ENCODE results near the gene CIZ1.

Gene CIZ1

DNA sequence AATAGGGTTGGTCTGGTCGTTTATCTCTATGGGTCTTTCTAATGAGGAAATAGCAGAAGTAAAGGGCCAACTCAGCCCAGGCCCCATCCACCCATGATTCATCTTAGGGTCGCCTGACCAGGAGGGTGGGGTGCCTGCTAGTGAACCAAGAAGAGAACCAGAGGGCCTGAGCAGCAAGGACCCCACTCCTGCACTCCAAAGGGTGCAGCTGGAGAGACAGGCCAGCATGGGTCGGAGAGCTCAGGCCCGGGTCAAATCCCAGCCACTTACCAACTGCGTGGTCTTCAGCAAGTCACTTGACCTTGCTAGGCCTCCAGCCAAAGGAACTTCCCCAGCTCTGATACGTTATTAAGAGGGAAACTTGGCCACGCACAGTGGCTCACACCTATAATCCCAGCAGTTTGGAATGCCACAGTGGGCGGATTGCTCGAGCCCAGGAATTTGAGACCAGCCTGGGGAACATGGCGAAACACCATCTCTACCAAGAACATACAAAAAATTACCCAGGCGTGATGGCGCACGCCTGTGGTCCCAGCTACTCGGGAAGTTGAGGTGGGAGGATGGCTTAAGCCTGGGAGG lies 27.0 kb downstream of the CIZ1 start:
- no peak overlapping the region for H3K4me3 ChIP-seq (ENCODE audit: low read depth, low read length)
- no peak for DNase-seq (ENCODE audit: low read depth)
- TF ChIP-seq, protein P1, sequence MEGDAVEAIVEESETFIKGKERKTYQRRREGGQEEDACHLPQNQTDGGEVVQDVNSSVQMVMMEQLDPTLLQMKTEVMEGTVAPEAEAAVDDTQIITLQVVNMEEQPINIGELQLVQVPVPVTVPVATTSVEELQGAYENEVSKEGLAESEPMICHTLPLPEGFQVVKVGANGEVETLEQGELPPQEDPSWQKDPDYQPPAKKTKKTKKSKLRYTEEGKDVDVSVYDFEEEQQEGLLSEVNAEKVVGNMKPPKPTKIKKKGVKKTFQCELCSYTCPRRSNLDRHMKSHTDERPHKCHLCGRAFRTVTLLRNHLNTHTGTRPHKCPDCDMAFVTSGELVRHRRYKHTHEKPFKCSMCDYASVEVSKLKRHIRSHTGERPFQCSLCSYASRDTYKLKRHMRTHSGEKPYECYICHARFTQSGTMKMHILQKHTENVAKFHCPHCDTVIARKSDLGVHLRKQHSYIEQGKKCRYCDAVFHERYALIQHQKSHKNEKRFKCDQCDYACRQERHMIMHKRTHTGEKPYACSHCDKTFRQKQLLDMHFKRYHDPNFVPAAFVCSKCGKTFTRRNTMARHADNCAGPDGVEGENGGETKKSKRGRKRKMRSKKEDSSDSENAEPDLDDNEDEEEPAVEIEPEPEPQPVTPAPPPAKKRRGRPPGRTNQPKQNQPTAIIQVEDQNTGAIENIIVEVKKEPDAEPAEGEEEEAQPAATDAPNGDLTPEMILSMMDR (conservative IDR thresholded peaks at IDR 0.05; ENCODE audit: low read depth, low read length): no peak

DNA sequence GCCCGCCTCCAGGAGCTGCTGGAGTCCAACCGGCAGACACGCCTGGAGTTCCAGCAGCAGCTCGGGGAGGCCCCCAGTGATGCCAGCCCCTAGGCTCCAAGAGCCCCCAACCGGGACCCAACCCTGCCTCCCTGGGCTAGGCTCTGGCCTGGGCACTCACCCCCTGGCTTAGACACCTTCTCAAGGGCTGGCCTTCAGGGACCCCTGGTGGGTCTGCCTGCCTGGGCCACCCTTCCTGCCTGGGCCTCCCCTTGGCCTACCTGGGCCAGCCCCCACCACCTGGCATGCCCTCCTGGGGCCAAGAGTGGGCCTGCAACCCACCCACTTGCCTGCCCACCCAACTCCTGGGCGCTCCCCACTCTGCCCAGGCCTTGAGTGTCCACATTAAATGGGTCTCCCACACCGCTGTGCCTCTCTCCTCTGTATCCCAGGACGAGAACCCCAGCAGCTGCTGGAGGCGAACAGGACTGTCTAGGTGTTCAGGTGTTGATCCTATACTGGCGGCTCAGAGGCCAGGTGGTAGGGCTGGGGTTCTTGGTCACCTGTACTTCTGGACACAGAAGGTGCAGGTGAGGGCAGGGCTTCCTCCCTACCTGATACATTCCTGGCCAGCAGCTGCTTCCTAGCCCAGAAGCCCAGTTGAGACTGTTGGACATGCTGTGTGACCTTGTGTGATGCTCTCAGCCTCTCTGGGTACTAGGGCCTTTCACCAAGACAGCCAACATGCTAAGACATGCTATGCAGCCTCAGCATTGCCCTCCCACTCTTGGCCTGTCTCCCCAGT lies 27.7 kb downstream of the CIZ1 start:
- no peak for DNase-seq (ENCODE audit: low read depth)
- no peak overlapping the region for H3K4me3 ChIP-seq (ENCODE audit: low read depth, low read length)
- TF ChIP-seq, protein P1 (conservative IDR thresholded peaks at IDR 0.05; ENCODE audit: low read depth, low read length): no peak

DNA sequence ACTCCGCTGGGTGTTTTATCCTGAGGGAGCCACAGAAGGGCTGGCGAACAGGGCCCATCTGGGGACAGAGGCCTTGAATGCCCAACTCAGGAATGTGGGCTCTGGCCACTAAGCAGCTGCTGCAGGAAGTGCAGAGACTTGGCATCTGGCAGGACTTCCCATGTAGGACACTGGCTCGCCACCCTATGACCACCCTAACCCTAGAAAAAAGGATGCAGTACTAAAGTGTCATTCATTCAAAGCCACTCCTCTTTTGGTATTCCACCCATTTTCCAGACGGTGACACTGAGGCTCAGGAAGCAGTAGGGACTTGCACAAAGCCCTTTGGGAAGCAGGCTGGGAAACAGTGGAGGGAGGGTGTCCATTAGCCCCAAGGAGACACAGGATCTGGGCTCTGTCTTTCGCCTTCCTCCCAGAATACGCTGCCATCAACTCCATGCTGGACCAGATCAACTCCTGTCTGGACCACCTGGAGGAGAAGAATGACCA lies 28.3 kb downstream of the CIZ1 start:
- no peak for DNase-seq (ENCODE audit: low read depth)
- no peak overlapping the region for H3K4me3 ChIP-seq (ENCODE audit: low read depth, low read length)
- TF ChIP-seq, protein P1 (conservative IDR thresholded peaks at IDR 0.05; ENCODE audit: low read depth, low read length): no peak

DNA sequence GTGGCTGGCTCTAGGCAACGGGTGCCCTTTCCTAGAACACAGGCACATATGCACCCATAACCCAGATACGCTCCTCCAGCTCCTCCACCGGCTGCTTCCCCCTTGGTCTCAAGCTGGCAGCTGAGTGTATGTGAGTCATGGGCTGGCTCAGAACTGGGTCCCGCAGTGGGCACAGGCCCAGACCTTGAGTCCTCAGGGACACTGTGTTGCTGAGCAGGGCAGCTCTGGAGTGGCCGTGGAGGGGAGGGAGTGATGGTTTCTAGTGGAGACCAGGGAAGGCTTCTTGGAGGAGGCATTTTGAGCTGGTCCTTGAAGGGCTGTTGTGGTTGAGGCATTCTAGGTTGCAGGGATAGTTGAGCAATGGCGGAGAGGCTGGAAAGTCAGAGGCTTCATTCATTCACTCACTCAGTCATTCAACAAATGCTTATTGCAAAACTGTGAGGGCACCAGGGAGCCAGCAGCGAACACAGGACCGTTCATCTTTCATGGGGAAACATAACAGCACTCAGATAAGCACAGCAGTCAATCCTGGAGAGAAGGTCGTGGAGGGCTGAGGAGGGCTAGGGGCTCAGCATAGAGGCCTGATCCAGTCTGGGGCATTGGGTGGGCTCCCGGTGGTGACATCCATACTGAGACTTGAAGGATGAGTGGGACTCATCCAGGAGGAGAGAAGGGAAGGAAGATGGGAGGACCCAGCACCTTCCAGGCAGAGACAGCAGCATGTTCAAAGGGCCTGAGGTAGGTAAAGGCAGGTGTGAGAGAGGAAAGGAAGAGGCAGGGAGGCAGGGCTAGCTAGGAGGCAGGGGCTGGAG lies 29.0 kb downstream of the CIZ1 start:
- no peak for DNase-seq (ENCODE audit: low read depth)
- H3K4me3 ChIP-seq (ENCODE audit: low read depth, low read length): no peak overlapping the region
- TF ChIP-seq, protein P1 (conservative IDR thresholded peaks at IDR 0.05; ENCODE audit: low read depth, low read length): no peak

DNA sequence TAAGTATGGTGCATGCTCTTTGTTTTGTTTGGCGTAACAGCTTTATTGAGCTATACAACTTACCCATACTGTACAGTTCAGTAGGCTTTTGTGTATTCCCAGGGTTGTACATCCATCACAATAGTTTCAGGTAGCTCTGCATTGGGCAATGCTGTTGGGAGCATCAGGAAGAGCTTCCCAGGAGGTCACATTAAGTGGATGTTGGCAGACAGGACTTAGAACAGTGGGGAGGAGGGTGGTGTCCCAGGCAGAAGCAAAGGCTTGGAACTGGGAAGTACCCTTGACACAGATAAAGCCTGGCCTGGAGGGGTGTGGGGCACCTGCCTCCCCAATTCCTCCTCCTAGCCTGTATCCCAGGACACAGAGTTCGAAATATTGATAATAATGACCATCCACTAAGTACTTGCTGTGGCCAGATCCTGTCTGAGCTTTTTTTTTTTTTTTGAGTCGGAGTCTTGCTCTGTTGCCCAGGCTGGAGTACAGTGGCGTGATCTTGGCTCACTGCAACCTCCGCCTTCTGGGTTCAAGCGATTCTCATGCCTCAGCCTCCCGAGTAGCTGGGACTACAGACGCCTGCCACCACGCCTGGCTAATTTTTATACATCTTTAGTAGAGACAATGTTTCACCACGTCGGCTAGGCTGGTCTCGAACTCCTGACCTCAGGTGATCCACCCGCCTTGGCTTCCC lies 30.0 kb downstream of the CIZ1 start:
- TF ChIP-seq, protein P1 (conservative IDR thresholded peaks at IDR 0.05; ENCODE audit: low read depth, low read length): no peak
- no peak overlapping the region for H3K4me3 ChIP-seq (ENCODE audit: low read depth, low read length)
- no peak for DNase-seq (ENCODE audit: low read depth)

DNA sequence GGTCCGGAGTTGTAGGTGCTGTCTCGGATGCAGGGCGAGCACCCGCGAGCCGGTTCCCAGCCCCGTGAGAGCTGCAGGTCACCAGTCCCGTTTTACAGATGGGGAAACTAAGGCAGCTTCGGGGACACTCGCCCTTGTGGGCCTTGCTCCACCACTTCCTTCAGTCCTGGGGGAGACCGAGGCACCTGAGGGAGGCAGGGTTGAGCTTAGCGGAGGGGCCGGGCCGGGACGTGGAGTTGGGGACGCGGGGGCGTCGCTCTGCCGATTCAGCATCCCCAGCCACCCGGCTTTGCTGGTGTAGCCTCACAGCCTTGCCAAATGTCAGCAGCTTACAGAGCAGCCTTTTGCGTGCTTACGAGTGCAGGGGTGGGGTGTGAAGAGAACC lies 30.8 kb downstream of the CIZ1 start:
- peak overlapping the region; percentile 86 for H3K4me3 ChIP-seq (ENCODE audit: low read depth, low read length)
- DNase-seq (ENCODE audit: low read depth): no peak
- TF ChIP-seq, protein P1 (conservative IDR thresholded peaks at IDR 0.05; ENCODE audit: low read depth, low read length): no peak
